Measurements from ENCODE around the gene CASKIN1. TPM values are rescaled to one million over a fixed set of nuclear protein-coding genes. Genes with fewer than 3 reads are reported as not detected.

CASKIN1 gene
- total RNA-seq, 2 donors from 2014 or later, result 8.2 to 9.7 TPM

GRCh38 chr16:2195322-2196161 lies 863 bp downstream of the CASKIN1 start:
- Histone ChIP-seq H3K36me3 (ENCODE audit: control insufficient read depth, insufficient read depth, low read length) (no peaks in the 10 kb centered on the region), H3K27ac (ENCODE audit: low read depth, low read length) (no peak overlapping the region), H3K4me1 (ENCODE audit: control insufficient read depth, insufficient read depth, low read length) (peaks cover 7% of the 10 kb centered on the region), H3K27me3 (ENCODE audit: control insufficient read depth, insufficient read depth, low read length, poor library complexity, severe bottlenecking) (peaks cover 45% of the 10 kb centered on the region), H3K4me3 (ENCODE audit: low read length) (peak overlapping the region; percentile 66), H3K9ac (ENCODE audit: extremely low read depth, low read length, poor library complexity, severe bottlenecking) (no peak overlapping the region), H3K9me3 (ENCODE audit: control insufficient read depth, low read length) (no peaks in the 10 kb centered on the region)
- TF ChIP-seq CTCF (conservative IDR thresholded peaks at IDR 0.05), result no peak
- H3K36me3 Mint-ChIP-seq (ENCODE audit: low read depth), result no peaks in the 10 kb centered on the region
- no peaks in the 10 kb centered on the region for H3K4me1 Mint-ChIP-seq
- peaks cover 44% of the 10 kb centered on the region for H3K27me3 Mint-ChIP-seq (ENCODE audit: insufficient read depth)
- WGBS, 2 experiments (ENCODE audit: insufficient coverage in 1 of 2, insufficient read length in 1 of 2), result 5 to 11% methylated on average over 21 to 47 of the region's 49 CpGs
- no peak for DNase-seq
- peak overlapping the region; percentile 49 for H3K4me3 Mint-ChIP-seq
- no peak overlapping the region for H3K27ac Mint-ChIP-seq
- H3K9me3 Mint-ChIP-seq, result no peaks in the 10 kb centered on the region

GRCh38 chr16:2194852-2195321 lies 1.5 kb downstream of the CASKIN1 start:
- H3K4me1 ChIP-seq (ENCODE audit: control insufficient read depth, insufficient read depth, low read length), result peaks cover 7% of the 10 kb centered on the region
- peak overlapping the region; percentile 66 for H3K4me3 ChIP-seq (ENCODE audit: low read length)
- peak overlapping the region; percentile 49 for H3K4me3 Mint-ChIP-seq
- peaks cover 37% of the 10 kb centered on the region for H3K27me3 Mint-ChIP-seq (ENCODE audit: insufficient read depth)
- no peaks in the 10 kb centered on the region for H3K4me1 Mint-ChIP-seq
- H3K27ac Mint-ChIP-seq, result peak overlapping the region; percentile 17
- no peaks in the 10 kb centered on the region for H3K36me3 Mint-ChIP-seq (ENCODE audit: low read depth)
- TF ChIP-seq CTCF (conservative IDR thresholded peaks at IDR 0.05), result peak; percentile 84
- no peaks in the 10 kb centered on the region for H3K9me3 Mint-ChIP-seq
- no peaks in the 10 kb centered on the region for H3K36me3 ChIP-seq (ENCODE audit: control insufficient read depth, insufficient read depth, low read length)
- no peak overlapping the region for H3K27ac ChIP-seq (ENCODE audit: low read depth, low read length)
- peaks cover 38% of the 10 kb centered on the region for H3K27me3 ChIP-seq (ENCODE audit: control insufficient read depth, insufficient read depth, low read length, poor library complexity, severe bottlenecking)
- H3K9ac ChIP-seq (ENCODE audit: extremely low read depth, low read length, poor library complexity, severe bottlenecking), result no peak overlapping the region
- peak; percentile 90 for DNase-seq
- no peaks in the 10 kb centered on the region for H3K9me3 ChIP-seq (ENCODE audit: control insufficient read depth, low read length)
- WGBS, 2 experiments (ENCODE audit: insufficient coverage in 1 of 2, insufficient read length in 1 of 2), result 19 to 20% methylated on average over 6 to 10 of the region's 10 CpGs

- Histone ChIP-seq H3K9ac (ENCODE audit: extremely low read depth, low read length, poor library complexity, severe bottlenecking) (no peak overlapping the region), H3K36me3 (ENCODE audit: control insufficient read depth, insufficient read depth, low read length) (no peaks in the 10 kb centered on the region), H3K27me3 (ENCODE audit: control insufficient read depth, insufficient read depth, low read length, poor library complexity, severe bottlenecking) (peaks cover 35% of the 10 kb centered on the region), H3K9me3 (ENCODE audit: control insufficient read depth, low read length) (no peaks in the 10 kb centered on the region), H3K27ac (ENCODE audit: low read depth, low read length) (no peak overlapping the region), H3K4me3 (ENCODE audit: low read length) (no peak overlapping the region), H3K4me1 (ENCODE audit: control insufficient read depth, insufficient read depth, low read length) (peaks cover 7% of the 10 kb centered on the region)
- no peaks in the 10 kb centered on the region for H3K4me1 Mint-ChIP-seq
- no peak for DNase-seq
- WGBS, 2 experiments (ENCODE audit: insufficient coverage in 1 of 2, insufficient read length in 1 of 2), result 77 to 85% methylated on average over 5 to 16 of the region's 16 CpGs
- H3K27ac Mint-ChIP-seq, result no peak overlapping the region
- H3K9me3 Mint-ChIP-seq, result no peaks in the 10 kb centered on the region
- no peak for TF ChIP-seq CTCF (conservative IDR thresholded peaks at IDR 0.05)
- H3K36me3 Mint-ChIP-seq (ENCODE audit: low read depth), result no peaks in the 10 kb centered on the region
- H3K4me3 Mint-ChIP-seq, result no peak overlapping the region
- peaks cover 31% of the 10 kb centered on the region for H3K27me3 Mint-ChIP-seq (ENCODE audit: insufficient read depth)
Measured at GRCh38 chr16:2194166-2194834, 2.1 kb downstream of the CASKIN1 start.
